ENCODE results near the gene ZNG1F. TPM values are rescaled to one million over a fixed set of nuclear protein-coding genes. Genes with fewer than 3 reads are reported as not detected.
A peak's percentile ranks its signal among the peaks of the same experiment; 100 is the strongest.
"Not testable (repeated sequence)": the region's sequence is repeated elsewhere in the genome, so short reads cannot be mapped to it uniquely, and the experiment has no call there.

ZNG1F gene
- total and polyA plus RNA-seq, 2 of the 13 experiments (the other 11 are each of a cell fraction or from before 2014, with no cell fraction given) = 12.7 to 20.9 TPM

DNA sequence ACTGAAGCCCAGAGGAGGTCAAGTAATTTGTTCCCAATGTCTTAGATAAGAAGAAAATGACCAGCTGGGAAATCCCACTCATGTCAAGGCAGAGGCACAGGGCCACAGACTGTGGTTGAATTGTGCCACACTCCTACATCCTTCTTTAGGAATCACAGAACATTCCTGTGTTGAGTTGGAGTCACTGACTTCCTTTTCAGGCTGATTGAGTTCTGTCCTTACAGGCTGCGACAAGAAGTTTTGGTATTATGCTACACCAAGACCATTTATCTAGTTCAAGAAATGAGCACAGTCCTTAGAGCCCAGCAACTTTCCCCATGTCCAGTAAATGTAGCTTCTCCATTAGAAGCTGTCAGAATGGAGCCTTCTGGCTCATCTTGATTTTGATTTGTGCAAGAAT, 98.7 kb downstream of the ZNG1F start:
- H3K36me3 ChIP-seq (replicated peaks in 1 of 2; ENCODE audit: control insufficient read depth in 1 of 2, insufficient read depth in 2 of 2, low read length in 2 of 2); H3K79me2 ChIP-seq (ENCODE audit: insufficient read depth, low read length); POLR2A ChIA-PET; H3K27me3 ChIP-seq (ENCODE audit: control insufficient read depth in 1 of 2, insufficient read depth in 2 of 2, low read length in 2 of 2); H3K4me3 ChIP-seq (replicated peaks in 1 of 3; ENCODE audit: insufficient read depth in 1 of 3, low read depth in 2 of 3, low read length in 3 of 3); CTCF ChIA-PET (ENCODE audit: low intra/inter-chr PET ratio, low total read pairs); FAIRE-seq; H2AFZ ChIP-seq (ENCODE audit: low read length); intact Hi-C loops (cut with micrococcal nuclease; ENCODE audit: unreplicated experiment); H3K4me1 ChIP-seq (ENCODE audit: insufficient read depth, low read length); H3K9me3 ChIP-seq (ENCODE audit: low read length); H3K9ac ChIP-seq (ENCODE audit: insufficient read depth, low read depth, low read length); ATAC-seq; H3K27ac ChIP-seq (ENCODE audit: extremely low read length, insufficient read depth, low read length); H3K4me2 ChIP-seq (ENCODE audit: low read depth, low read length); in situ Hi-C loops (cut with HindIII; ENCODE audit: extremely low pct_ligation_motif_present, low pct_unique_long_range_greater_than_20kb); H4K20me1 ChIP-seq (ENCODE audit: insufficient read depth, low read length); DNase-seq (ENCODE audit: low spot score); BruUV-seq (replicated peaks): not testable (repeated sequence)
- WGBS (ENCODE audit: low lambda C conversion rate) = 0% methylated on average over 1 of the region's 1 CpG

- H4K20me1 ChIP-seq (ENCODE audit: insufficient read depth, low read length); H3K4me1 ChIP-seq (ENCODE audit: insufficient read depth, low read length); in situ Hi-C loops (cut with HindIII; ENCODE audit: extremely low pct_ligation_motif_present, low pct_unique_long_range_greater_than_20kb); H3K4me2 ChIP-seq (ENCODE audit: low read depth, low read length); H2AFZ ChIP-seq (ENCODE audit: low read length); DNase-seq (ENCODE audit: low spot score); POLR2A ChIA-PET; H3K27me3 ChIP-seq (ENCODE audit: control insufficient read depth in 1 of 2, insufficient read depth in 2 of 2, low read length in 2 of 2); intact Hi-C loops (cut with micrococcal nuclease; ENCODE audit: unreplicated experiment); CTCF ChIA-PET (ENCODE audit: low intra/inter-chr PET ratio, low total read pairs); H3K79me2 ChIP-seq (ENCODE audit: insufficient read depth, low read length); H3K4me3 ChIP-seq (replicated peaks in 1 of 3; ENCODE audit: insufficient read depth in 1 of 3, low read depth in 2 of 3, low read length in 3 of 3); H3K36me3 ChIP-seq (replicated peaks in 1 of 2; ENCODE audit: control insufficient read depth in 1 of 2, insufficient read depth in 2 of 2, low read length in 2 of 2); BruUV-seq (replicated peaks); H3K27ac ChIP-seq (ENCODE audit: extremely low read length, insufficient read depth, low read length); H3K9ac ChIP-seq (ENCODE audit: insufficient read depth, low read depth, low read length); FAIRE-seq; H3K9me3 ChIP-seq (ENCODE audit: low read length): not testable (repeated sequence)
- ATAC-seq = peak; percentile 90
- WGBS (ENCODE audit: low lambda C conversion rate) = 1% methylated on average over 9 of the region's 11 CpGs
- TF ChIP-seq, protein P1, sequence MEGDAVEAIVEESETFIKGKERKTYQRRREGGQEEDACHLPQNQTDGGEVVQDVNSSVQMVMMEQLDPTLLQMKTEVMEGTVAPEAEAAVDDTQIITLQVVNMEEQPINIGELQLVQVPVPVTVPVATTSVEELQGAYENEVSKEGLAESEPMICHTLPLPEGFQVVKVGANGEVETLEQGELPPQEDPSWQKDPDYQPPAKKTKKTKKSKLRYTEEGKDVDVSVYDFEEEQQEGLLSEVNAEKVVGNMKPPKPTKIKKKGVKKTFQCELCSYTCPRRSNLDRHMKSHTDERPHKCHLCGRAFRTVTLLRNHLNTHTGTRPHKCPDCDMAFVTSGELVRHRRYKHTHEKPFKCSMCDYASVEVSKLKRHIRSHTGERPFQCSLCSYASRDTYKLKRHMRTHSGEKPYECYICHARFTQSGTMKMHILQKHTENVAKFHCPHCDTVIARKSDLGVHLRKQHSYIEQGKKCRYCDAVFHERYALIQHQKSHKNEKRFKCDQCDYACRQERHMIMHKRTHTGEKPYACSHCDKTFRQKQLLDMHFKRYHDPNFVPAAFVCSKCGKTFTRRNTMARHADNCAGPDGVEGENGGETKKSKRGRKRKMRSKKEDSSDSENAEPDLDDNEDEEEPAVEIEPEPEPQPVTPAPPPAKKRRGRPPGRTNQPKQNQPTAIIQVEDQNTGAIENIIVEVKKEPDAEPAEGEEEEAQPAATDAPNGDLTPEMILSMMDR (CRISPR knock-in tag; IDR thresholded peaks at IDR 0.05) = peak; percentile 19
- peak; percentile 33 for TF ChIP-seq STAG1 (CRISPR knock-in tag; IDR thresholded peaks at IDR 0.05)
Observed at GRCh38 chr9:41088450-41089059, 100.6 kb downstream of the ZNG1F start.

DNA sequence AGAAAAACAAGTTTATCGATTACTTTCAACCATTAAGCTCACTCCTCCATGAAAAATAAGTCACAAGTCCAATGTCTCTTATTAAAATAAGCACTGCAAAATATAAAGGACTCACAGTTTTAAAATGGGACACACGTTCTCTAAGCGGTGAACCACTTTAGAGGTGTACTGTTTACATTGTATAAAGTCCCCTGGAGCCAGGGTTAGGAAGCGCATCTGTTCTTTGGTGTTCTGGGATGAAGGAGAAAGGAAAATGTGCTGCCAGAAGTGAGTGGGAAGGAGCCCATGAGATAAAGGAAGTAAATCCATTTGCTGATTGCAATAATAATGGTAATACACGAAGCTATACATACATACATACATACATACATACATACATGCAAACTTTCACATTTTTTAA, 101.2 kb downstream of the ZNG1F start:
- BruUV-seq (replicated peaks); in situ Hi-C loops (cut with HindIII; ENCODE audit: extremely low pct_ligation_motif_present, low pct_unique_long_range_greater_than_20kb); H3K9me3 ChIP-seq (ENCODE audit: low read length); H2AFZ ChIP-seq (ENCODE audit: low read length); FAIRE-seq; H3K4me2 ChIP-seq (ENCODE audit: low read depth, low read length); H3K79me2 ChIP-seq (ENCODE audit: insufficient read depth, low read length); H3K27ac ChIP-seq (ENCODE audit: extremely low read length, insufficient read depth, low read length); H3K36me3 ChIP-seq (replicated peaks in 1 of 2; ENCODE audit: control insufficient read depth in 1 of 2, insufficient read depth in 2 of 2, low read length in 2 of 2); H3K4me3 ChIP-seq (replicated peaks in 1 of 3; ENCODE audit: insufficient read depth in 1 of 3, low read depth in 2 of 3, low read length in 3 of 3); POLR2A ChIA-PET; H3K4me1 ChIP-seq (ENCODE audit: insufficient read depth, low read length); DNase-seq (ENCODE audit: low spot score); CTCF ChIA-PET (ENCODE audit: low intra/inter-chr PET ratio, low total read pairs); H3K27me3 ChIP-seq (ENCODE audit: control insufficient read depth in 1 of 2, insufficient read depth in 2 of 2, low read length in 2 of 2); H4K20me1 ChIP-seq (ENCODE audit: insufficient read depth, low read length); intact Hi-C loops (cut with micrococcal nuclease; ENCODE audit: unreplicated experiment); H3K9ac ChIP-seq (ENCODE audit: insufficient read depth, low read depth, low read length): not testable (repeated sequence)
- ATAC-seq = peak; percentile 85
- WGBS (ENCODE audit: low lambda C conversion rate) = 15% methylated on average over 5 of the region's 5 CpGs

GRCh38 chr9:41087157-41087780, 101.8 kb downstream of the ZNG1F start:
- H3K79me2 ChIP-seq (ENCODE audit: insufficient read depth, low read length); H3K36me3 ChIP-seq (replicated peaks in 1 of 2; ENCODE audit: control insufficient read depth in 1 of 2, insufficient read depth in 2 of 2, low read length in 2 of 2); H3K27me3 ChIP-seq (ENCODE audit: control insufficient read depth in 1 of 2, insufficient read depth in 2 of 2, low read length in 2 of 2); H3K9me3 ChIP-seq (ENCODE audit: low read length); H2AFZ ChIP-seq (ENCODE audit: low read length); H3K4me2 ChIP-seq (ENCODE audit: low read depth, low read length); CTCF ChIA-PET (ENCODE audit: low intra/inter-chr PET ratio, low total read pairs); DNase-seq (ENCODE audit: low spot score); H3K9ac ChIP-seq (ENCODE audit: insufficient read depth, low read depth, low read length); H4K20me1 ChIP-seq (ENCODE audit: insufficient read depth, low read length); intact Hi-C loops (cut with micrococcal nuclease; ENCODE audit: unreplicated experiment); H3K4me1 ChIP-seq (ENCODE audit: insufficient read depth, low read length); POLR2A ChIA-PET; ATAC-seq; in situ Hi-C loops (cut with HindIII; ENCODE audit: extremely low pct_ligation_motif_present, low pct_unique_long_range_greater_than_20kb); BruUV-seq (replicated peaks); H3K27ac ChIP-seq (ENCODE audit: extremely low read length, insufficient read depth, low read length); H3K4me3 ChIP-seq (replicated peaks in 1 of 3; ENCODE audit: insufficient read depth in 1 of 3, low read depth in 2 of 3, low read length in 3 of 3); FAIRE-seq: not testable (repeated sequence)
- 9% methylated on average over 4 of the region's 5 CpGs for WGBS (ENCODE audit: low lambda C conversion rate)

Measured in HepG2 (cell line).